DOHH2 (cell line): Measurements from ENCODE around the gene PIP5K1C.

ENCODE experiments used
- H3F3A ChIP-seq: fragments of 200-600 bp; sonication (generic), shearing (Covaris generic); 2 replicates; pipeline ENCODE4 v1.6.0; 2016; ENCODE audit warnings: antibody characterized with exemption, mild to moderate bottlenecking; ENCODE audit not compliant: control insufficient read depth, insufficient read depth
- H3K27ac ChIP-seq: fragments of 200-600 bp; sonication (generic); 2 replicates; pipeline ENCODE4 v1.5.1; 2014; ENCODE audit warnings: low read depth, mild to moderate bottlenecking, low read length, moderate library complexity
- H3K27me3 ChIP-seq: fragments of 200-600 bp; sonication (generic); 2 replicates; pipeline ENCODE4 v1.6.1; 2014; ENCODE audit warnings: mild to moderate bottlenecking, low read length, mixed read lengths; ENCODE audit not compliant: control insufficient read depth
- H3K36me3 ChIP-seq: fragments of 200-600 bp; sonication (generic); 2 replicates; pipeline ENCODE4 v1.6.1; 2014; ENCODE audit warnings: mild to moderate bottlenecking, low read length, moderate library complexity, mixed read lengths; ENCODE audit not compliant: control insufficient read depth
- H3K4me1 ChIP-seq: fragments of 200-600 bp; sonication (generic); 2 replicates; pipeline ENCODE4 v1.6.1; 2014; ENCODE audit warnings: mild to moderate bottlenecking, low read length, mixed read lengths; ENCODE audit not compliant: control insufficient read depth
- H3K4me2 ChIP-seq: fragments of 200-600 bp; sonication (generic); 2 replicates; pipeline ENCODE4 v1.6.0; 2014; ENCODE audit warnings: mild to moderate bottlenecking, low read length, moderate library complexity
- H3K4me3 ChIP-seq: fragments of 200-600 bp; sonication (generic); 2 replicates; pipeline ENCODE4 v1.5.1; 2014; ENCODE audit warnings: mild to moderate bottlenecking, low read length, mixed read lengths
- H3K79me2 ChIP-seq: fragments of 200-600 bp; sonication (generic); 2 replicates; pipeline ENCODE4 v1.6.1; 2014; ENCODE audit warnings: mild to moderate bottlenecking, low read length, mixed read lengths; ENCODE audit not compliant: control insufficient read depth
- H3K9me2 ChIP-seq: fragments of 200-600 bp; sonication (generic); replicated peaks from 2 replicates; pipeline ENCODE4 v1.6.1; 2014; ENCODE audit warnings: mild to moderate bottlenecking, low read length, mixed read lengths; ENCODE audit not compliant: control insufficient read depth
- H3K9me3 ChIP-seq: fragments of 200-600 bp; sonication (generic); 2 replicates; pipeline ENCODE4 v1.6.1; 2014; ENCODE audit warnings: antibody characterized with exemption, low read length, mixed read lengths; ENCODE audit not compliant: control insufficient read depth, insufficient read depth
- H4K20me1 ChIP-seq: fragments of 200-600 bp; sonication (generic); 2 replicates; pipeline ENCODE4 v1.6.0; 2014; ENCODE audit warnings: low read depth, mild to moderate bottlenecking, antibody characterized with exemption, low read length, moderate library complexity; ENCODE audit not compliant: control insufficient read depth, insufficient read depth
- EZH2phosphoT487 ChIP-seq: fragments of 200-600 bp; sonication (generic); IDR thresholded peaks from 2 replicates; pipeline ENCODE4 v1.6.1; 2017; ENCODE audit warnings: borderline replicate concordance, mild to moderate bottlenecking, antibody characterized with exemption, low read length, moderate library complexity, mixed read lengths
- TF ChIP-seq, protein P1 (sequence below): fragments of 200-600 bp; sonication (generic); IDR thresholded peaks from one replicate; pipeline ENCODE4 v1.5.1; 2014; ENCODE audit warnings: antibody characterized with exemption, mild to moderate bottlenecking, low read depth, low read length; ENCODE audit not compliant: poor library complexity, severe bottlenecking

Gene PIP5K1C

DNA sequence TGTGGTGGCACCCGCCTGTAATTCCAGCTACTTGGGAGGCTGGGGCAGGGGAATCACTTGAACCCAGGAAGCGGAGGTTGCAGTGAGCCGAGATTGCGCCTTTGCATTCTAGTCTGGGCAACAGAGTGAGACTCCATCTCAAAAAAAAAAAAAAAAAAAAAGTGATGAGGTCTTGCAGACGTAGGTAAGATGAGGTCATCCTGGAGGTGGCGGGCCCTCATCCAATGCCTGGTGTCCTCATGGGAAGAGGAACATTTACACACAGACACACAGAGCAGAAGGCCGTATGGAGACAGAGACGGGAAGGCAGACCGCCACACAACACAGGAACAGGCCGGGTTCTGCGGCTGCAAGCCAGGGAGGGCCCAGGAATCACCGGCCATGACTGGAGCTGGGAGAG lies 78.0 kb downstream of the PIP5K1C start:
- Histone ChIP-seq H3F3A (no peaks in the 10 kb centered on the region), H3K9me2 (no peaks in the 10 kb centered on the region), H3K79me2 (peaks cover 27% of the 10 kb centered on the region), H3K27me3 (no peaks in the 10 kb centered on the region), H3K4me1 (peaks cover 31% of the 10 kb centered on the region), H3K36me3 (peaks cover 20% of the 10 kb centered on the region), H3K4me3 (no peak overlapping the region), H4K20me1 (peaks cover 5% of the 10 kb centered on the region; the same call in 1 of the 2 replicates), H3K27ac (no peak overlapping the region), H3K4me2 (no peak overlapping the region), H3K9me3 (no peaks in the 10 kb centered on the region)
- TF ChIP-seq EZH2phosphoT487: no peak
- TF ChIP-seq, protein P1, sequence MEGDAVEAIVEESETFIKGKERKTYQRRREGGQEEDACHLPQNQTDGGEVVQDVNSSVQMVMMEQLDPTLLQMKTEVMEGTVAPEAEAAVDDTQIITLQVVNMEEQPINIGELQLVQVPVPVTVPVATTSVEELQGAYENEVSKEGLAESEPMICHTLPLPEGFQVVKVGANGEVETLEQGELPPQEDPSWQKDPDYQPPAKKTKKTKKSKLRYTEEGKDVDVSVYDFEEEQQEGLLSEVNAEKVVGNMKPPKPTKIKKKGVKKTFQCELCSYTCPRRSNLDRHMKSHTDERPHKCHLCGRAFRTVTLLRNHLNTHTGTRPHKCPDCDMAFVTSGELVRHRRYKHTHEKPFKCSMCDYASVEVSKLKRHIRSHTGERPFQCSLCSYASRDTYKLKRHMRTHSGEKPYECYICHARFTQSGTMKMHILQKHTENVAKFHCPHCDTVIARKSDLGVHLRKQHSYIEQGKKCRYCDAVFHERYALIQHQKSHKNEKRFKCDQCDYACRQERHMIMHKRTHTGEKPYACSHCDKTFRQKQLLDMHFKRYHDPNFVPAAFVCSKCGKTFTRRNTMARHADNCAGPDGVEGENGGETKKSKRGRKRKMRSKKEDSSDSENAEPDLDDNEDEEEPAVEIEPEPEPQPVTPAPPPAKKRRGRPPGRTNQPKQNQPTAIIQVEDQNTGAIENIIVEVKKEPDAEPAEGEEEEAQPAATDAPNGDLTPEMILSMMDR: no peak

DNA sequence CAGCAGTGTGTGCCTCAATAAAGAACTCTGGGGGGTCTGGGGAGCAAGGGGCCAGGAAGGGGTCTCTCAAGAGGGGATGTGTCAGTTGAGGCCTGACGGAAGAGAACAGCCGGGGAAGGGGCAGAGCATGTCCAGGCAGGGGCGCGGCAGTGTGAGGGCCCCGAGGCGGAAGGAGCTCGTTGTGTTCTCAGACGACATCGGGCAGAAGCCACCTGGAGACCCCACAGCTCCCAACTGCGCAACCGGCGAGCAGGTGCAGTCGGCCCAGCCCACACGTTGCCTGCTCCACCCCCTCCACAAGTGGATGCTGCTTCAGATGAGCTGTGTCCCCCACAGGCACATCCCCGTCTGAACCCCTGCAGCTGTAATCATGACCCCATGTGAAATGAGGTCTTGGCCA lies 78.6 kb downstream of the PIP5K1C start:
- no peak overlapping the region for H3K4me3 ChIP-seq
- no peak overlapping the region for H3K4me2 ChIP-seq
- no peak overlapping the region for H3K27ac ChIP-seq
- peaks cover 27% of the 10 kb centered on the region for H3K79me2 ChIP-seq
- H4K20me1 ChIP-seq: peaks cover 5% of the 10 kb centered on the region; the same call in 1 of the 2 replicates
- H3K27me3 ChIP-seq: no peaks in the 10 kb centered on the region
- no peaks in the 10 kb centered on the region for H3K9me2 ChIP-seq
- H3F3A ChIP-seq: no peaks in the 10 kb centered on the region
- H3K4me1 ChIP-seq: peaks cover 30% of the 10 kb centered on the region
- H3K9me3 ChIP-seq: no peaks in the 10 kb centered on the region
- H3K36me3 ChIP-seq: peaks cover 20% of the 10 kb centered on the region
- TF ChIP-seq, protein P1: no peak
- no peak for TF ChIP-seq EZH2phosphoT487

DNA sequence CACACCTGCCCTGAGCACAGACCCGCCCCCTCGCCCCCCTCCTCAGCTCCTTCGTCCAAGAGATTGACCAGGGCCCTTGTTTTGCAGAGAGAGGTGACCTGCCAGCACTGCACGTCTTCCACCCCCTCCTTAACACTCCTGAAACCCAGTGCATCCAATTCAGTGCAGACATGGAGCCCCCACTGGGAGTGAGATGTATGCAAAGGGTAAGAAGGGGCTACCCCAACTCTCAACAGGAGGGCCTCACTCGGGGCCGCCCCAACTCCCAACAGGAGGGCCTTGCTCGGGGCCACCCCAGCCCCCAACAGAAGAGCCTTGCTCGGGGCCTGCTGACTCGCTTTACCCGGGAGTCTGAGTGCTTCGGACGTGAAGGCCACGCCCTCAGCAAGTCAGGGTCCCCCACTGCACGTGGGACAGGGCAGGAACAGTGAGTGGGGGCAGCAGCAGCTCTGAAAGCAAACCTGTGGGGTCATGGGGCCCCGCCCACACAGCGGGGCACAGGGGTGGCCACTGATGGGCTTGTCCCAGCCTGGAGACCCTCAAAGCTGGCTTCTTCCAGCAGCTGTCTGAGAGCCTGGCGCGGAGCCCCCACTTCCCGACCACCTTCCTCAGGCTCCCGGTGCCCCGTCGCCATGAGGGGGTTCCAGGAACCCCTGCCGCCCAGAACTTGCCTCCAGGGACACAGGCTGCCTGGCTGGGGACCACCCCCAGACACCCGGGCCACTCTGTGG lies 79.3 kb downstream of the PIP5K1C start:
- Histone ChIP-seq H3K4me3 (no peak overlapping the region), H3K27ac (no peak overlapping the region), H3F3A (no peaks in the 10 kb centered on the region), H3K9me3 (no peaks in the 10 kb centered on the region), H3K27me3 (no peaks in the 10 kb centered on the region), H4K20me1 (peaks cover 5% of the 10 kb centered on the region; the same call in 1 of the 2 replicates), H3K36me3 (peaks cover 20% of the 10 kb centered on the region), H3K79me2 (peaks cover 21% of the 10 kb centered on the region), H3K9me2 (no peaks in the 10 kb centered on the region), H3K4me2 (no peak overlapping the region), H3K4me1 (peaks cover 30% of the 10 kb centered on the region)
- TF ChIP-seq, protein P1: no peak
- TF ChIP-seq EZH2phosphoT487: no peak
